Stimulated activated CD8-positive, alpha-beta memory T cell treated with anti-CD3 and anti-CD28 coated beads, Interleukin-2, amount 100 ng/mL, for 48 hours (primary cell): ENCODE results near the gene MAGI3.
"Not testable (repeated sequence)": the region's sequence is repeated elsewhere in the genome, so short reads cannot be mapped to it uniquely, and the experiment has no call there.

Experiments used
- DNase-seq, 2 donors: peaks; one replicate each; pipeline ENCODE4 v3.0.0-alpha.2; 2020; ENCODE audit warnings: low read depth in 2 of 2

The MAGI3 gene

GRCh38 chr1:113442131-113442530 is 51.8 kb downstream of the MAGI3 start:
- DNase-seq = no peak

GRCh38 chr1:113444857-113445256 is 54.5 kb downstream of the MAGI3 start:
- no peak for DNase-seq

- no peak for DNase-seq
Observed at GRCh38 chr1:113451710-113452109, 61.4 kb downstream of the MAGI3 start.

- no peak for DNase-seq
Observed at GRCh38 chr1:113452921-113453770, 62.8 kb downstream of the MAGI3 start.

- DNase-seq = no peak
Observed at GRCh38 chr1:113453771-113454083, 63.4 kb downstream of the MAGI3 start.

GRCh38 chr1:113455374-113455773 is 65.1 kb downstream of the MAGI3 start:
- no peak for DNase-seq

- no peak for DNase-seq
Observed at GRCh38 chr1:113456967-113457366, 66.7 kb downstream of the MAGI3 start.

GRCh38 chr1:113459279-113459678 is 69.0 kb downstream of the MAGI3 start:
- no peak for DNase-seq

GRCh38 chr1:113467991-113468390 is 77.7 kb downstream of the MAGI3 start:
- DNase-seq = no peak

GRCh38 chr1:113478427-113479195 is 88.3 kb downstream of the MAGI3 start:
- not testable (repeated sequence) for DNase-seq

GRCh38 chr1:113479713-113480676 is 89.7 kb downstream of the MAGI3 start:
- no peak for DNase-seq

GRCh38 chr1:113485131-113485530 is 94.8 kb downstream of the MAGI3 start:
- DNase-seq = not testable (repeated sequence)

GRCh38 chr1:113488576-113489177 is 98.4 kb downstream of the MAGI3 start:
- no peak for DNase-seq

GRCh38 chr1:113490384-113490783 is 100.1 kb downstream of the MAGI3 start:
- no peak for DNase-seq

- no peak for DNase-seq
Observed at GRCh38 chr1:113493533-113493932, 103.2 kb downstream of the MAGI3 start.

GRCh38 chr1:113505357-113505756 is 115.0 kb downstream of the MAGI3 start:
- no peak for DNase-seq

- DNase-seq = no peak
Observed at GRCh38 chr1:113507552-113508214, 117.4 kb downstream of the MAGI3 start.

GRCh38 chr1:113508364-113509164 is 118.2 kb downstream of the MAGI3 start:
- DNase-seq = no peak

- DNase-seq = not testable (repeated sequence)
Observed at GRCh38 chr1:113509766-113510165, 119.5 kb downstream of the MAGI3 start.

- no peak for DNase-seq
Observed at GRCh38 chr1:113511269-113511668, 121.0 kb downstream of the MAGI3 start.
